ENCODE measurements around the gene HDDC2. TPM values are rescaled to one million over a fixed set of nuclear protein-coding genes. Genes with fewer than 3 reads are reported as not detected.

Gene HDDC2
- total RNA-seq, 1 experiment from 2014 or later: 95.6 TPM

DNA sequence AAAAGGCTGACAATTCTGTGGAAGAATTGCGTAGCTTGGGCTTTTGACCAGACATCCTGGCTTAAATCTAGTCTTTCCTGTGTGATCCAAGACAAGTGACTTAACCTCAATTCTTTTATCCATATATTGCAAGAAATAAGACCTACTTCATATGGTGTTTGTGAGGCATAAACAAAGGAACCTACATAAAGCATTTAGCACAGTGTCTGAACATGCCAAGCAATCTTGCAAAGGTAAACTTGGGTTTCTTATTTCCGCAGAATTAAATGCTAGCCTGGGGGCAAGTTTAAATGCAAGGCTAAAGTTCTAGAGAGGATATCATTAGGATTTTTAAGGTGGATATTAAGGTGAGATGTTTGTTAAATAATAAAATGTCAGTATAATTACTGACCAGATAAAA is 47.9 kb downstream of the HDDC2 start:
- ChIA-PET POLR2A (no interaction called here), CTCF (interaction anchor here (0.6 kb wide), 1 partner anchor 202 kb away, joined by 3 read pairs; no protein-coding TSS in a partner anchor), RAD21 (ENCODE audit: low non-redundant PET in 1 of 2, low total read pairs in 2 of 2, uncharacterized antibody in 2 of 2, unreplicated experiment in 2 of 2) (no interaction called here)
- Histone ChIP-seq H3K27me3 (ENCODE audit: insufficient read depth, low read length) (no peaks in the 10 kb centered on the region), H3K9me2 (ENCODE audit: insufficient read depth) (no peaks in the 10 kb centered on the region), H3K36me3 (ENCODE audit: control insufficient read depth in 1 of 2, insufficient read depth in 2 of 2, low read length in 2 of 2) (no peaks in the 10 kb centered on the region), H3K9me3 (ENCODE audit: control insufficient read depth in 1 of 2, insufficient read depth in 1 of 2, low read depth in 1 of 2, low read length in 2 of 2) (no peaks in the 10 kb centered on the region), H2AFZ (ENCODE audit: low read depth, low read length, poor library complexity, severe bottlenecking) (no peak overlapping the region), H3K4me2 (ENCODE audit: low read length) (no peak overlapping the region), H3K79me2 (ENCODE audit: insufficient read depth, low read length) (no peaks in the 10 kb centered on the region), H3K9ac (ENCODE audit: low read length) (no peak overlapping the region), H4K20me1 (ENCODE audit: insufficient read depth) (no peaks in the 10 kb centered on the region), H3K4me1 (ENCODE audit: control insufficient read depth in 1 of 2, insufficient read depth in 2 of 2, low read length in 2 of 2) (no peaks in the 10 kb centered on the region), H3K27ac (ENCODE audit: low read depth, low read length) (no peak overlapping the region), H3K4me3 (replicated peaks in 1 of 2; ENCODE audit: low read depth in 1 of 2, low read length in 2 of 2) (no peak overlapping the region)
- no TSS peak for BruUV-seq (replicated peaks)
- no peak for ATAC-seq
- TF ChIP-seq, protein P1, sequence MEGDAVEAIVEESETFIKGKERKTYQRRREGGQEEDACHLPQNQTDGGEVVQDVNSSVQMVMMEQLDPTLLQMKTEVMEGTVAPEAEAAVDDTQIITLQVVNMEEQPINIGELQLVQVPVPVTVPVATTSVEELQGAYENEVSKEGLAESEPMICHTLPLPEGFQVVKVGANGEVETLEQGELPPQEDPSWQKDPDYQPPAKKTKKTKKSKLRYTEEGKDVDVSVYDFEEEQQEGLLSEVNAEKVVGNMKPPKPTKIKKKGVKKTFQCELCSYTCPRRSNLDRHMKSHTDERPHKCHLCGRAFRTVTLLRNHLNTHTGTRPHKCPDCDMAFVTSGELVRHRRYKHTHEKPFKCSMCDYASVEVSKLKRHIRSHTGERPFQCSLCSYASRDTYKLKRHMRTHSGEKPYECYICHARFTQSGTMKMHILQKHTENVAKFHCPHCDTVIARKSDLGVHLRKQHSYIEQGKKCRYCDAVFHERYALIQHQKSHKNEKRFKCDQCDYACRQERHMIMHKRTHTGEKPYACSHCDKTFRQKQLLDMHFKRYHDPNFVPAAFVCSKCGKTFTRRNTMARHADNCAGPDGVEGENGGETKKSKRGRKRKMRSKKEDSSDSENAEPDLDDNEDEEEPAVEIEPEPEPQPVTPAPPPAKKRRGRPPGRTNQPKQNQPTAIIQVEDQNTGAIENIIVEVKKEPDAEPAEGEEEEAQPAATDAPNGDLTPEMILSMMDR (IDR thresholded peaks at IDR 0.05 in 2 of 3, conservative IDR thresholded peaks at IDR 0.05 in 1 of 3; ENCODE audit: borderline replicate concordance in 1 of 3, insufficient read depth in 1 of 3, low read depth in 2 of 3, low read length in 2 of 3): no peak
- TF ChIP-seq EGR1 (IDR thresholded peaks at IDR 0.05; ENCODE audit: low read depth): no peak
- intact Hi-C loops (cut with micrococcal nuclease): no loop called here
- no peak for DNase-seq (ENCODE audit: low read depth, low spot score)

DNA sequence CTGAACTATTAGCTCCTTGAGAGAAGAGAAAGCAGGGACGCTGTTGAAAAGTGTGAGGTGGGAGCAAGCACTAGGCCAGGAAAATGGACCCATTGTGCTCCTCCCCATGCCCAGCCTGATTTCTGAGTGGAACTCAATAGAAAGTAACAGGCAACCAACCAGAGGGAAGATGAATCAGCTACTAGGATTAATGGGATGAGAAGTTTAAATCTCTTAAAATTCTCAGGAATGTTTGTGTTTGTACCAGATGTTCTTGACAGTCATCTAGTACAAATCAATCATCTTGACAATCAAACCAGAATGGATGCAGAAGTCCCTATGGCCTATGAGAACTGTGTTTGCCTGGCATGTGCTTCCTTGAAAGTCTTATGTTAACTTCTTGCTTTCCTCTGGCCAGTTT is 48.9 kb downstream of the HDDC2 start:
- no peak for ATAC-seq
- Histone ChIP-seq H3K4me3 (replicated peaks in 1 of 2; ENCODE audit: low read depth in 1 of 2, low read length in 2 of 2) (no peak overlapping the region), H3K9ac (ENCODE audit: low read length) (no peak overlapping the region), H3K9me2 (ENCODE audit: insufficient read depth) (no peaks in the 10 kb centered on the region), H3K27me3 (ENCODE audit: insufficient read depth, low read length) (no peaks in the 10 kb centered on the region), H3K4me1 (ENCODE audit: control insufficient read depth in 1 of 2, insufficient read depth in 2 of 2, low read length in 2 of 2) (no peaks in the 10 kb centered on the region), H3K9me3 (ENCODE audit: control insufficient read depth in 1 of 2, insufficient read depth in 1 of 2, low read depth in 1 of 2, low read length in 2 of 2) (no peaks in the 10 kb centered on the region), H3K4me2 (ENCODE audit: low read length) (no peak overlapping the region), H4K20me1 (ENCODE audit: insufficient read depth) (no peaks in the 10 kb centered on the region), H3K79me2 (ENCODE audit: insufficient read depth, low read length) (no peaks in the 10 kb centered on the region), H3K36me3 (ENCODE audit: control insufficient read depth in 1 of 2, insufficient read depth in 2 of 2, low read length in 2 of 2) (no peaks in the 10 kb centered on the region), H3K27ac (ENCODE audit: low read depth, low read length) (no peak overlapping the region), H2AFZ (ENCODE audit: low read depth, low read length, poor library complexity, severe bottlenecking) (no peak overlapping the region)
- RAD21 ChIA-PET (ENCODE audit: low non-redundant PET in 1 of 2, low total read pairs in 2 of 2, uncharacterized antibody in 2 of 2, unreplicated experiment in 2 of 2): no interaction called here
- intact Hi-C loops (cut with micrococcal nuclease): no loop called here
- POLR2A ChIA-PET: no interaction called here
- no TSS peak for BruUV-seq (replicated peaks)
- CTCF ChIA-PET: no interaction called here
- no peak for DNase-seq (ENCODE audit: low read depth, low spot score)
- TF ChIP-seq RAD21 (IDR thresholded peaks at IDR 0.05; ENCODE audit: low read depth): no peak
- TF ChIP-seq MAX (IDR thresholded peaks at IDR 0.05): no peak
- TF ChIP-seq EZH2phosphoT487 (IDR thresholded peaks at IDR 0.05; ENCODE audit: borderline replicate concordance): no peak
- TF ChIP-seq ATF3 (IDR thresholded peaks at IDR 0.05): no peak
- no peak for TF ChIP-seq YY1 (IDR thresholded peaks at IDR 0.05; ENCODE audit: extremely low read depth, insufficient replicate concordance, low read depth, low read length)
- TF ChIP-seq, protein P2, sequence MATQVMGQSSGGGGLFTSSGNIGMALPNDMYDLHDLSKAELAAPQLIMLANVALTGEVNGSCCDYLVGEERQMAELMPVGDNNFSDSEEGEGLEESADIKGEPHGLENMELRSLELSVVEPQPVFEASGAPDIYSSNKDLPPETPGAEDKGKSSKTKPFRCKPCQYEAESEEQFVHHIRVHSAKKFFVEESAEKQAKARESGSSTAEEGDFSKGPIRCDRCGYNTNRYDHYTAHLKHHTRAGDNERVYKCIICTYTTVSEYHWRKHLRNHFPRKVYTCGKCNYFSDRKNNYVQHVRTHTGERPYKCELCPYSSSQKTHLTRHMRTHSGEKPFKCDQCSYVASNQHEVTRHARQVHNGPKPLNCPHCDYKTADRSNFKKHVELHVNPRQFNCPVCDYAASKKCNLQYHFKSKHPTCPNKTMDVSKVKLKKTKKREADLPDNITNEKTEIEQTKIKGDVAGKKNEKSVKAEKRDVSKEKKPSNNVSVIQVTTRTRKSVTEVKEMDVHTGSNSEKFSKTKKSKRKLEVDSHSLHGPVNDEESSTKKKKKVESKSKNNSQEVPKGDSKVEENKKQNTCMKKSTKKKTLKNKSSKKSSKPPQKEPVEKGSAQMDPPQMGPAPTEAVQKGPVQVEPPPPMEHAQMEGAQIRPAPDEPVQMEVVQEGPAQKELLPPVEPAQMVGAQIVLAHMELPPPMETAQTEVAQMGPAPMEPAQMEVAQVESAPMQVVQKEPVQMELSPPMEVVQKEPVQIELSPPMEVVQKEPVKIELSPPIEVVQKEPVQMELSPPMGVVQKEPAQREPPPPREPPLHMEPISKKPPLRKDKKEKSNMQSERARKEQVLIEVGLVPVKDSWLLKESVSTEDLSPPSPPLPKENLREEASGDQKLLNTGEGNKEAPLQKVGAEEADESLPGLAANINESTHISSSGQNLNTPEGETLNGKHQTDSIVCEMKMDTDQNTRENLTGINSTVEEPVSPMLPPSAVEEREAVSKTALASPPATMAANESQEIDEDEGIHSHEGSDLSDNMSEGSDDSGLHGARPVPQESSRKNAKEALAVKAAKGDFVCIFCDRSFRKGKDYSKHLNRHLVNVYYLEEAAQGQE (IDR thresholded peaks at IDR 0.05; ENCODE audit: low read depth): no peak
- TF ChIP-seq ZFX (IDR thresholded peaks at IDR 0.05): no peak
- no peak for TF ChIP-seq EZH2 (IDR thresholded peaks at IDR 0.05)
- TF ChIP-seq CEBPB (IDR thresholded peaks at IDR 0.05; ENCODE audit: low read depth): no peak
- no peak for TF ChIP-seq SRF (IDR thresholded peaks at IDR 0.05; ENCODE audit: low read depth)
- TF ChIP-seq CBX3 (IDR thresholded peaks at IDR 0.05; ENCODE audit: low read depth): no peak

All from HCT116 (cell line).